IgD-negative memory B cell (primary cell): Measurements from ENCODE around the gene THAP5. TPM values are rescaled to one million over a fixed set of nuclear protein-coding genes. Genes with fewer than 3 reads are reported as not detected.

Source experiments
- H3K27ac Mint-ChIP-seq, 3 donors: one replicate each; pipeline ENCODE4 v1.8.0; 2020 to 2022; ENCODE audit warnings: mild to moderate bottlenecking in 3 of 3, mixed read lengths in 3 of 3, moderate library complexity in 1 of 3
- H3K27me3 Mint-ChIP-seq: one replicate; pipeline ENCODE4 v1.8.0; 2021; ENCODE audit warnings: mixed read lengths
- H3K36me3 Mint-ChIP-seq: one replicate; pipeline ENCODE4 v1.8.0; 2020; ENCODE audit warnings: mild to moderate bottlenecking, mixed read lengths
- H3K4me1 Mint-ChIP-seq, 3 donors: one replicate each; pipeline ENCODE4 v1.8.0; 2020 to 2022; ENCODE audit warnings: mixed read lengths in 3 of 3, mild to moderate bottlenecking in 1 of 3
- H3K4me3 Mint-ChIP-seq, 4 donors: one replicate each; pipeline ENCODE4 v1.8.0; 2020 to 2022; ENCODE audit warnings: mild to moderate bottlenecking in 4 of 4, mixed read lengths in 4 of 4, moderate library complexity in 3 of 4
- H3K9me3 Mint-ChIP-seq, 3 donors: one replicate each; pipeline ENCODE4 v1.8.0; 2020 to 2021; ENCODE audit warnings: mixed read lengths in 3 of 3, mild to moderate bottlenecking in 1 of 3
- polyA plus RNA-seq: library from polyadenylated mRNA; unstranded; fragments of 300-500 nt; fragmentation: Illumina TruSeq; gene quantifications from one replicate; pipeline ENCODE4 v1.2.3, GENCODE V29; 2021

THAP5 gene
- polyA plus RNA-seq, result 27.3 TPM

- Mint-ChIP-seq H3K4me3 (peak within 1 kb of the TSS; percentile 94 to 100 (median 98)), H3K9me3 (peaks cover 0 to 1% (median 1%) of the 10 kb centered on the region in 3 donors), H3K27ac (peak within 1 kb of the TSS; percentile 95 to 100 (median 100)), H3K36me3 (peaks cover 12% of the 10 kb centered on the region), H3K27me3 (no peaks in the 10 kb centered on the region), H3K4me1 (peaks cover 27 to 36% (median 28%) of the 10 kb centered on the region in 3 donors)
Measured at GRCh38 chr7:108569381-108570145, at the start of gene THAP5, which contains the start of gene DNAJB9. THAP5 (minus strand) TSS chr7:108569706; CDS start chr7:108569569, 137 bp downstream. DNAJB9 (plus strand) TSS chr7:108569874; CDS start chr7:108571727, 1,853 bp downstream.

GRCh38 chr7:108618056-108618455 is 48.5 kb upstream of the THAP5 start:
- Mint-ChIP-seq H3K27ac (no peak overlapping the region), H3K4me3 (no peak overlapping the region), H3K36me3 (no peaks in the 10 kb centered on the region), H3K9me3 (no peaks in the 10 kb centered on the region), H3K27me3 (peaks cover 3% of the 10 kb centered on the region), H3K4me1 (peaks cover 1 to 3% (median 2%) of the 10 kb centered on the region in 3 donors)

- peaks cover 1 to 5% (median 4%) of the 10 kb centered on the region in 3 donors for H3K4me1 Mint-ChIP-seq
- H3K9me3 Mint-ChIP-seq, result no peaks in the 10 kb centered on the region
- H3K27me3 Mint-ChIP-seq, result peaks cover 4% of the 10 kb centered on the region
- no peaks in the 10 kb centered on the region for H3K36me3 Mint-ChIP-seq
- no peak overlapping the region for H3K4me3 Mint-ChIP-seq
- no peak overlapping the region for H3K27ac Mint-ChIP-seq
Measured at GRCh38 chr7:108614896-108615295, 45.4 kb upstream of the THAP5 start.

- no peaks in the 10 kb centered on the region for H3K9me3 Mint-ChIP-seq
- no peaks in the 10 kb centered on the region for H3K36me3 Mint-ChIP-seq
Measured at GRCh38 chr7:108613949-108614381, 44.5 kb upstream of the THAP5 start.

GRCh38 chr7:108613147-108613948 is 43.8 kb upstream of the THAP5 start:
- H3K4me3 Mint-ChIP-seq, result no peak overlapping the region
- no peaks in the 10 kb centered on the region for H3K9me3 Mint-ChIP-seq
- H3K27ac Mint-ChIP-seq, result no peak overlapping the region
- H3K27me3 Mint-ChIP-seq, result peaks cover 4% of the 10 kb centered on the region
- peaks cover 1 to 5% (median 4%) of the 10 kb centered on the region in 3 donors for H3K4me1 Mint-ChIP-seq
- no peaks in the 10 kb centered on the region for H3K36me3 Mint-ChIP-seq

More at GRCh38 chr7:108613949-108614381, 44.5 kb upstream of the THAP5 start:
- no peak overlapping the region for H3K27ac Mint-ChIP-seq
- peaks cover 4% of the 10 kb centered on the region for H3K27me3 Mint-ChIP-seq
- peaks cover 1 to 5% (median 4%) of the 10 kb centered on the region in 3 donors for H3K4me1 Mint-ChIP-seq
- H3K4me3 Mint-ChIP-seq, result no peak overlapping the region

DNA sequence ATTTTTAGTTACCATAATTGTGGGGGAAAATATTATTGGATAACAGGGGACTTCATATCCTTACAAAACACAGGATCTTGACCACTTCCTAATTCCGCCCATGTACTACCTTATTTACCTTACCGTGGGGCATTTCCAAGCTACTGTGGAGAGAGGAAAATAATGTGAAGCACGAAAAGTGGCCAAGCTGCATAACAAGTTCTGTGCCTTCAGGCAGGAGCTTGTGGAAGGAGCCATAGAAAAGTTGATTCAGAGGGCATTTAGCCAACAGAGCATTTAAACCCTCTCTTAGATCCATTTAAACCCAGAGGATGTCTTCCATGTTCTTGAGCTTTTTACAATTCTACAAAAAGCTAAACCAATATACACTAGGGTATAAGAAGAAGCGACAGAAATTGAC is 41.8 kb upstream of the THAP5 start:
- Mint-ChIP-seq H3K27me3 (peaks cover 4% of the 10 kb centered on the region), H3K4me1 (peaks cover 0 to 4% (median 3%) of the 10 kb centered on the region in 3 donors), H3K36me3 (peaks cover 1% of the 10 kb centered on the region), H3K27ac (no peak overlapping the region), H3K4me3 (no peak overlapping the region), H3K9me3 (no peaks in the 10 kb centered on the region)

GRCh38 chr7:108609643-108610042 is 40.1 kb upstream of the THAP5 start:
- Mint-ChIP-seq H3K36me3 (peaks cover 1% of the 10 kb centered on the region), H3K9me3 (no peaks in the 10 kb centered on the region), H3K4me3 (no peak overlapping the region), H3K27ac (no peak overlapping the region), H3K27me3 (peaks cover 4% of the 10 kb centered on the region), H3K4me1 (peaks cover 0 to 4% (median 3%) of the 10 kb centered on the region in 3 donors)

- Mint-ChIP-seq H3K27me3 (no peaks in the 10 kb centered on the region), H3K4me1 (peaks cover 0 to 1% (median 0%) of the 10 kb centered on the region in 3 donors), H3K36me3 (peaks cover 1% of the 10 kb centered on the region), H3K9me3 (no peaks in the 10 kb centered on the region), H3K4me3 (no peak overlapping the region), H3K27ac (peak overlapping the region in 1 of 3 donors; percentile 10)
Measured at GRCh38 chr7:108605559-108606201, 36.2 kb upstream of the THAP5 start.

GRCh38 chr7:108604307-108605077 is 35.0 kb upstream of the THAP5 start:
- H3K4me1 Mint-ChIP-seq, result peaks cover 0 to 1% (median 0%) of the 10 kb centered on the region in 3 donors
- H3K27me3 Mint-ChIP-seq, result no peaks in the 10 kb centered on the region
- peaks cover 1% of the 10 kb centered on the region for H3K36me3 Mint-ChIP-seq
- no peak overlapping the region for H3K27ac Mint-ChIP-seq
- H3K4me3 Mint-ChIP-seq, result peak overlapping the region in 1 of 4 donors; percentile 5
- no peaks in the 10 kb centered on the region for H3K9me3 Mint-ChIP-seq

GRCh38 chr7:108603656-108604306 is 34.3 kb upstream of the THAP5 start:
- Mint-ChIP-seq H3K27me3 (peaks cover 4% of the 10 kb centered on the region), H3K4me3 (no peak overlapping the region), H3K36me3 (peaks cover 1% of the 10 kb centered on the region), H3K9me3 (no peaks in the 10 kb centered on the region), H3K27ac (no peak overlapping the region), H3K4me1 (peaks cover 0 to 1% (median 0%) of the 10 kb centered on the region in 3 donors)

DNA sequence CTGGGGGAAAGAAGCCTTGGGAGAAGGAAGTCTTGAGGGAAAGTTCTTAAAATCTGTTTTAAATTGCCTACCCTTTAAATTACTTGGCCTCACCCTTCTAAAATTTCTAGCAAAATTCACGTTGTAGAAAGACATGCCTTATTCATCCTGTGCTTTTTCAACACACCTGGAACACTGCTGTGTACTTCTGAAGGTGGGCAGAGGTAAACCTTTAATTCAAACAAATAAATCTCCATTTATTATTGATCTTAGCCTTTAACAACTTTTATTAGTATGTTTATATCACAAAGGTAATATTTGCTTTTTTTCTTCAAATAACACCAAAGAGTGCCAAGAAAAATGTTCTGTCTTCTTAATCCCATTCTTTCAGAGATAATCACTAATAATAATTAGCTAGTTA is 30.9 kb upstream of the THAP5 start:
- peaks cover 6% of the 10 kb centered on the region for H3K27me3 Mint-ChIP-seq
- H3K9me3 Mint-ChIP-seq, result no peaks in the 10 kb centered on the region
- no peak overlapping the region for H3K4me3 Mint-ChIP-seq
- no peak overlapping the region for H3K27ac Mint-ChIP-seq
- H3K4me1 Mint-ChIP-seq, result peaks cover 0 to 1% (median 0%) of the 10 kb centered on the region in 3 donors
- peaks cover 2% of the 10 kb centered on the region for H3K36me3 Mint-ChIP-seq

- Mint-ChIP-seq H3K36me3 (peaks cover 2% of the 10 kb centered on the region), H3K27ac (no peak overlapping the region), H3K4me1 (peaks cover 0 to 1% (median 0%) of the 10 kb centered on the region in 3 donors), H3K4me3 (no peak overlapping the region), H3K9me3 (no peaks in the 10 kb centered on the region), H3K27me3 (peaks cover 6% of the 10 kb centered on the region)
Measured at GRCh38 chr7:108598914-108599580, 29.5 kb upstream of the THAP5 start.

GRCh38 chr7:108598153-108598552 is 28.6 kb upstream of the THAP5 start:
- Mint-ChIP-seq H3K4me3 (no peak overlapping the region), H3K9me3 (no peaks in the 10 kb centered on the region), H3K4me1 (peaks cover 0 to 1% (median under 1%) of the 10 kb centered on the region in 3 donors), H3K36me3 (peaks cover 2% of the 10 kb centered on the region), H3K27ac (no peak overlapping the region), H3K27me3 (peaks cover 6% of the 10 kb centered on the region)
